Activated CD4-positive, alpha-beta memory T cell treated with anti-CD3 and anti-CD28 coated beads, Interleukin-2, amount 10 ng/mL, durations not matched to agents 7 days and 5 days (primary cell): Measurements from ENCODE around the gene NFATC1. TPM values are rescaled to one million over a fixed set of nuclear protein-coding genes. Genes with fewer than 3 reads are reported as not detected.
"Not testable (repeated sequence)": the region's sequence is repeated elsewhere in the genome, so short reads cannot be mapped to it uniquely, and the experiment has no call there.

ENCODE experiments used
- CTCF ChIA-PET: fragments of 350-600 bp; sonication (Branson Sonifier 250); formaldehyde crosslinking; loops from one replicate; lab custom pipeline; 2021; ENCODE audit warnings: antibody characterized with exemption, inconsistent platforms; lab: Charles Lee
- POLR2A ChIA-PET: fragments of 350-600 bp; sonication (Branson Sonifier 250); formaldehyde crosslinking; loops from one replicate; lab custom pipeline; 2021; ENCODE audit warnings: antibody characterized with exemption; lab: Charles Lee
- DNase-seq: peaks from one replicate; pipeline ENCODE4 v3.0.0-alpha.2; 2020
- H3K27ac Mint-ChIP-seq: one replicate; pipeline ENCODE4 v1.8.0; 2021; ENCODE audit warnings: mild to moderate bottlenecking, mixed read lengths
- H3K27me3 Mint-ChIP-seq: one replicate; pipeline ENCODE4 v1.8.0; 2021; ENCODE audit warnings: mixed read lengths
- H3K36me3 Mint-ChIP-seq: one replicate; pipeline ENCODE4 v1.8.0; 2021; ENCODE audit warnings: low read depth, mixed read lengths
- H3K4me1 Mint-ChIP-seq: one replicate; pipeline ENCODE4 v1.8.0; 2021; ENCODE audit warnings: mixed read lengths
- H3K4me3 Mint-ChIP-seq: one replicate; pipeline ENCODE4 v1.8.0; 2021; ENCODE audit warnings: mild to moderate bottlenecking, mixed read lengths
- H3K9me3 Mint-ChIP-seq: one replicate; pipeline ENCODE4 v1.8.0; 2021; ENCODE audit warnings: mixed read lengths
- total RNA-seq, 2 experiments: library from RNA; stranded (reverse); gene quantifications; one replicate each; pipeline ENCODE4 v1.2.3, GENCODE V29; 2021

NFATC1 gene
- total RNA-seq, 2 experiments from 2014 or later = 43.8 to 44.5 TPM

DNA sequence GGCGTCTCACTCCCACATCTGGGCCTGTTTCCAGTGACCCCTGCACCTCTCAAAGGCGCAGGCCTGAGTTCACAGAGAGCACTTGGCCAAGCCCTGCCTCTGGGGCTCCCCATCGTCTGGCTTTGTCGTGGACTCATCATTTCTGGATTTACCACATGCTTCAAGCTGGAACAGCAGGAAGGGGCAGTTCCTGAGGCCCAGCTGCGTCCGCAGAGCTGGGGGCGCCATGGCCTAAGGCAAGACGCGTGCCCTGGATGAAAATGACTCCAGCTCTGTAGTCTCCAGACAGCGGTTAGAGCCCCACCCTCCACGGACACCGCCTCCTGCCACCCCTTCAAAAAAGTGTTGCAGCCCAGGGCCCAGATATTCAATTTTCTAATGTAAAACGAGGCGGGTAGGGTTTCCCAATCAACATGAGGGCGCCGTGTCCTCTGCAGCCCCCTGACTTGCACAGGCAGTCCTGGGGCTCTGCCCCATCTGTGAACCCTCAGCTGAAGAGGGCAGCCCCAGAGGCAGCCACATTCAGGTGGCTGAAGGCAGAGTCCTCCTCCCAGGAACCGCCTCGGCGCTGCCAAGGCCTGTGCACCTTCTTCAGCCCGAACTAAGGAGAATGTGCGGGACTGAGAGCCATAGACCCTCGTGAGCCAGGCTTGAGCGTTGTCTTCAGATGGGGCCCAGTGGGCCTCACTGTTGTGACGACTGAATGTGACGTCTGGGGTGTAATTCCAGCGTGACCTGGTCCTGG, 85.5 kb downstream of the NFATC1 start:
- DNase-seq = no peak
- CTCF ChIA-PET = no interaction called here
- no peaks in the 10 kb centered on the region for H3K27me3 Mint-ChIP-seq
- H3K4me1 Mint-ChIP-seq = no peaks in the 10 kb centered on the region
- peaks cover 3% of the 10 kb centered on the region for H3K36me3 Mint-ChIP-seq
- no peak overlapping the region for H3K27ac Mint-ChIP-seq
- no peak overlapping the region for H3K4me3 Mint-ChIP-seq
- H3K9me3 Mint-ChIP-seq = no peaks in the 10 kb centered on the region
- POLR2A ChIA-PET = no interaction called here

DNA sequence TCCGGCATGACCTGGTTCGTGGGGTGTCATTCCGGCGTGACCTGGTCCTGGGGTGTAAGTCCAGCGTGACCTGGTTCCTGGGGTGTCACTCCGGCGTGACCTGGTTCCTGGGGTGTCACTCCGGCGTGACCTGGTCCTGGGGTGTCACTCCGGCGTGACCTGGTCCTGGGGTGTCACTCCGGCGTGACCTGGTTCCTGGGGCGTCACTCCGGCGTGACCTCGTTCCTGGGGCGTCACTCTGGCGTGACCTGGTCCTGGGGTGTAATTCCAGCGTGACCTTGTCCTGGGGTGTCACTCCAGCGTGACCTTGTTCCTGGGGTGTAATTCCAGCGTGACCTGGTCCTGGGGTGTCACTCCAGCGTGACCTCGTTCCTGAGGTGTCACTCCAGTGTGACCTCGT, 87.7 kb downstream of the NFATC1 start:
- H3K4me1 Mint-ChIP-seq, DNase-seq, H3K9me3 Mint-ChIP-seq: not testable (repeated sequence)

DNA sequence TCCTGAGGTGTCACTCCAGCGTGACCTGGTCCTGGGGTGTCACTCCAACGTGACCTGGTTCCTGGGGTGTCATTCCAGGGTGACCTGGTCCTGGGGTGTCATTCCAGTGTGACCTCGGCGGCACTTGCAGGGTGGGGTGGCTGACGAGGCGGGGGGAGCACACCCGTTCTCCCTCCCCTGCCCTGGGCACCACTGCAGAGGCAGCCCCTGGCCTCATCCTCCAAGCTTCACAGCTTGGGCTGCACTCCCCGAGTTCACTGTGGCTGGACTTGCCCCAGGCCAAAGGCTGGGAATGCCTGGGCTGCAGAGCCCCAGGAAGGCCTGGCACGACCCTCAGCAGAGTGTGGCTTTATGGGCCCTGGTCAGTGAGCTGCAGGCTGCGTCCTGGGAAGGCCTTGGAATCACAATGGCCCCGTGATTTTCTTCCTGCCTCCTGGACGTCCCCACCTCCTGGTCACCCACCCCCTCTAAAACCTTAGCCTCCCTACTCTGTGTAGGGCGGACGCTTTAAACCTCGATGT, 88.3 kb downstream of the NFATC1 start:
- Mint-ChIP-seq H3K27me3 (no peaks in the 10 kb centered on the region), H3K27ac (no peak overlapping the region), H3K36me3 (peaks cover 2% of the 10 kb centered on the region), H3K9me3 (no peaks in the 10 kb centered on the region), H3K4me3 (no peak overlapping the region), H3K4me1 (no peaks in the 10 kb centered on the region)
- CTCF ChIA-PET = no interaction called here
- POLR2A ChIA-PET = no interaction called here
- no peak for DNase-seq

More for the DNA sequence above, 87.7 kb downstream of the NFATC1 start:
- H3K4me3 Mint-ChIP-seq, POLR2A ChIA-PET, H3K27me3 Mint-ChIP-seq, CTCF ChIA-PET, H3K36me3 Mint-ChIP-seq, H3K27ac Mint-ChIP-seq: not testable (repeated sequence)

DNA sequence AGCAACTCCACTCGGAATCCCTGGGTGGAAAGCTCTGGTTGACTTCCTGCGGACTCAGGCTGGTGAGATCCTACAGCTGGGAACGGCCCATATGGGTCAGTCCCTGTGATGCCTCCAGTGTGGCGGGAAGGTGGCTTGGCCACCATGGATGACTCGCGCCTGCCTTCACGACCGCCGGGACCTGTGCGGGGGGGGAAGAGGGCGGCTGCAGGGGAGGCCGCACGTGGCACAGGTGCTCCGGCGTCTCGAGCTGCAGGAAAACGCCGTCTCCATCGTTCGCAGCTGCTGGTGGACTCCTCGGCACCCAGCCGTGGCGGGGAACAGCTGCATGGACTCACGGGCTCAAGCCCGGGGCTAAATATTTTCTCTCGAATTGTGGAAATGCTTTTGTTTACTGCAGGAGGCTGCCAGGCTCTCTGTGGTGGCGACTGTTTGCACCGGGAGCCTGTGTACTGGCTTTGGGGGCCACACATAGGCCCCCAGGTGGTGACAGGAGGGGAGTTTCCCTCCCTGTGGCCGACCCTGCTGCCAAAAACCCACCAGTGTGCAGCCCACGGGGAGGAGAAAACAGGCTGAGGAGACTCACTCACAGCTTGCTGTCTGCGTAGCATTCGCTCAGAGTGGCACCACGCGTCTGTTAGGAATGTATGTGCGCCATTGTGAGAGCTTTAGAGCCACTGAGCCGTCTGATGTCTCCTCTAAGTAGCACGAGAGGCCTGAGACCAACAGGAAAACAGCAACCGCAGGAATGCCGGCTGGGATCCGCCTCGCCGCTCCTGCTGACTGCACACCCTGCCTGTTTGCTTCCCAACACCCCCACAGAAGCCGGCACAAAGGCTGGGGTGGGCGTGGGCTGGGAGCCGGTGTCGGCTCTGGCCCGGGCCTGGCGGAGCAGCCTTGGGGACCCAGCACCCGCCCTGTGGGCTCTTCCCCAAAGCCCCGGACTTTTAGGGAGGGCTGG, 89.2 kb downstream of the NFATC1 start:
- no peak for DNase-seq
- Mint-ChIP-seq H3K36me3 (peaks cover 2% of the 10 kb centered on the region), H3K27me3 (no peaks in the 10 kb centered on the region), H3K27ac (no peak overlapping the region), H3K9me3 (no peaks in the 10 kb centered on the region), H3K4me3 (no peak overlapping the region), H3K4me1 (no peaks in the 10 kb centered on the region)
- CTCF ChIA-PET = no interaction called here
- POLR2A ChIA-PET = no interaction called here

DNA sequence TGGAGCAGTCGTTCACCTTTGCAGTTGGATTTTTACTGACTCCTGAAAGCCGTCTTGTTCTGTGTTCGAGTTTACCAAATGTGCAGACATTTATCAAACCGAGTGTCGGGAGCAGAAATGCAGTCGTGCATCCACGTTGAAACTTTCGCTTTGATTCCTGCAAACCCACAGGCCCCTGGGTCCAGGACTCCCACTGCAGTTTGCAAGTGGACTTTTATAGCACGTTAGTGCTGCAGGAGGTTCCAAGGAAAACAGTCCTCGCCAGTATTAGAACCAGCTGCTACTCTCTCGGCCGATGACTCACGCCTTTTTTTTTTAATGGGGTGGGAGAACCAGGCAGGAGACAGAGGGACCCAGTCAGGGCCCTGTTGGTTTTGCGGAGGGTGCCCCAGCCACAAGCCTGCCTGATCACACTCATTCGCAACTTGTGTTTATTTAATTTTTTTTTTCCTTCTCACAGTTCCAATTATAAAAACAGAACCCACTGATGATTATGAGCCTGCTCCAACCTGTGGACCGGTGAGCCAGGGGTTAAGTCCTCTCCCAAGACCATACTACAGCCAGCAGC, 90.1 kb downstream of the NFATC1 start:
- no peak overlapping the region for H3K27ac Mint-ChIP-seq
- no peaks in the 10 kb centered on the region for H3K27me3 Mint-ChIP-seq
- DNase-seq = no peak
- ChIA-PET CTCF (no interaction called here), POLR2A (no interaction called here)
- H3K36me3 Mint-ChIP-seq = peaks cover 4% of the 10 kb centered on the region
- H3K9me3 Mint-ChIP-seq = no peaks in the 10 kb centered on the region
- no peak overlapping the region for H3K4me3 Mint-ChIP-seq
- no peaks in the 10 kb centered on the region for H3K4me1 Mint-ChIP-seq

DNA sequence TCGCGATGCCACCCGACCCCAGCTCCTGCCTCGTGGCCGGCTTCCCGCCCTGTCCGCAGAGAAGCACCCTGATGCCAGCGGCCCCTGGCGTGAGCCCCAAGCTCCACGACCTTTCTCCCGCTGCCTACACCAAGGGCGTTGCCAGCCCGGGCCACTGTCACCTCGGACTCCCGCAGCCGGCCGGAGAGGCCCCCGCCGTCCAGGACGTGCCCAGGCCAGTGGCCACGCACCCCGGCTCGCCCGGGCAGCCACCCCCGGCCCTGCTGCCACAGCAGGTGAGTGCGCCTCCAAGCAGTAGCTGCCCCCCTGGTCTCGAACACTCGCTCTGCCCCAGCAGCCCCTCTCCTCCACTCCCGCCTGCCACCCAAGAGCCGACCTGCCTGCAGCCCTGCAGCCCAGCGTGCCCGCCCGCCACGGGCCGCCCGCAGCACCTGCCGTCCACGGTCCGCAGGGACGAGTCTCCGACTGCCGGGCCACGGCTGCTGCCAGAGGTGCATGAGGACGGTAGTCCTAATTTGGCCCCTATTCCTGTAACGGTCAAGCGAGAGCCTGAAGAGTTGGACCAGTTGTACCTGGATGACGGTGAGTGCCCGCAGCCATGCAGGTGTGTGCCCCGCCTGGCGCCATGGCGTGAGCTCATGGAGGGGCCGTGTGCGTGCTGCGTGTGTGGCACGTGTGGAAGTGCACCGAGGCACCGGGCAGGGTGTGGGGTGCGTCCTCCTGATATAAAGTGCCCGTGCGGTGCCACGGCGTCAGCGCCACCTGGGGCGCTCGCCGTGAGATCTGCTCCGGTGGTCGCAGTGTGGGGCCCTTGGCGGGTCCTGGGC, 90.8 kb downstream of the NFATC1 start:
- Mint-ChIP-seq H3K4me3 (no peak overlapping the region), H3K4me1 (peaks cover 4% of the 10 kb centered on the region), H3K27me3 (no peaks in the 10 kb centered on the region), H3K36me3 (peaks cover 10% of the 10 kb centered on the region), H3K9me3 (no peaks in the 10 kb centered on the region), H3K27ac (no peak overlapping the region)
- ChIA-PET POLR2A (no interaction called here), CTCF (no interaction called here)
- no peak for DNase-seq

DNA sequence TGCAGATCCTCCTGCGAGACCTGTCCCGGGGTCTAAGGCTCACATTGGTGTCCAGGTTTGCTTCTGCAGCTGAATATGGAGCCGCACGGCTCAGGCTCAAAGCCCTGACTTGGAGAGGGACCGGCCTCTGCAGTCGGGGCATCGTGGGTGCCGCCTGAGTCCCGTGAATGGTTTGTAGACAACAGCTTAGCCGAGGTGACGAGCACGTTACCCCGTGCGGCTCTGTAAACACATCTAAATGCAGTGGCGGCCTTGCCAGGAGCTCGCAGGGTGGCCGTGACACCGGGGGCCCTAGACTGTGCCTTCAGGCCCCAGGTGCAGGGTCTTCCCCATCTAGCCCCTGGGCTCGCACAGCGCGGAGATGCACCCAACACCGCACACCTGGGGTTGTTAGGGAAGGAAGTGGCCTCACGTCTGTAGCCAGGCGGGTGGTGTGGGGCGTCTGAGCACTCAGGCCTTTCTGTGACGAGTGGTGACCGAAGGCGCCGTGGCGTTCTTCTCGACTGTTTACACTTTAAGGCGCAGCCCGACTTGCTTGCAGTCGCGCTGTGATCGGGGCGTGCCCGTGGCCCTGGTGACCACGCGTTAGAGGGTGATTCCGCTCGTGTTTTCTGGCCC, 91.6 kb downstream of the NFATC1 start:
- H3K27ac Mint-ChIP-seq = no peak overlapping the region
- CTCF ChIA-PET = no interaction called here
- DNase-seq = no peak
- H3K4me1 Mint-ChIP-seq = peaks cover 10% of the 10 kb centered on the region
- peaks cover 13% of the 10 kb centered on the region for H3K36me3 Mint-ChIP-seq
- H3K27me3 Mint-ChIP-seq = no peaks in the 10 kb centered on the region
- H3K4me3 Mint-ChIP-seq = no peak overlapping the region
- H3K9me3 Mint-ChIP-seq = no peaks in the 10 kb centered on the region
- POLR2A ChIA-PET = no interaction called here

DNA sequence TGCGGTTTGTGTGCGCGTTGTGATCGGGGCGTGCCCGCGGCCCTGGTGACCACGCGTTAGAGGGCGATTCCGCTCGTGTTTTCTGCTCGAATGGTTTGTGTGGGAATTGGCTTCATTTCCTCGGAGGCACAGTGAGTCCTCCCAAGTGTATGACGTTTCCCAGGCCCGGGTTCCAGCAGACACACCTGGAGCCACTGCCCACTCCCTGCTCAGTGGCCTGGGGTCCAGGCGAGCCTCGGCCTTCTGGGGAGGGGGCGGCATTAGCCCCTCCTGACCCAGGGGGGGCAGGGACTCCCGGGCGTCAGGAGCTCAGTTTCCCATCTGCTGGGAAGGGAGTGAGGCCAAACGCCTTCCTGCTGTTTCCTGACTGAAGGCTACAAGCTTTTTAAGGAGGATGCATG, 92.1 kb downstream of the NFATC1 start:
- DNase-seq = no peak
- H3K9me3 Mint-ChIP-seq = no peaks in the 10 kb centered on the region
- no peaks in the 10 kb centered on the region for H3K27me3 Mint-ChIP-seq
- ChIA-PET CTCF (no interaction called here), POLR2A (interaction anchor here (1.3 kb wide), 1 partner anchor 8 kb away, joined by 3 read pairs; no protein-coding TSS in a partner anchor)
- H3K36me3 Mint-ChIP-seq = peaks cover 13% of the 10 kb centered on the region
- no peak overlapping the region for H3K27ac Mint-ChIP-seq
- no peak overlapping the region for H3K4me3 Mint-ChIP-seq
- peaks cover 10% of the 10 kb centered on the region for H3K4me1 Mint-ChIP-seq

DNA sequence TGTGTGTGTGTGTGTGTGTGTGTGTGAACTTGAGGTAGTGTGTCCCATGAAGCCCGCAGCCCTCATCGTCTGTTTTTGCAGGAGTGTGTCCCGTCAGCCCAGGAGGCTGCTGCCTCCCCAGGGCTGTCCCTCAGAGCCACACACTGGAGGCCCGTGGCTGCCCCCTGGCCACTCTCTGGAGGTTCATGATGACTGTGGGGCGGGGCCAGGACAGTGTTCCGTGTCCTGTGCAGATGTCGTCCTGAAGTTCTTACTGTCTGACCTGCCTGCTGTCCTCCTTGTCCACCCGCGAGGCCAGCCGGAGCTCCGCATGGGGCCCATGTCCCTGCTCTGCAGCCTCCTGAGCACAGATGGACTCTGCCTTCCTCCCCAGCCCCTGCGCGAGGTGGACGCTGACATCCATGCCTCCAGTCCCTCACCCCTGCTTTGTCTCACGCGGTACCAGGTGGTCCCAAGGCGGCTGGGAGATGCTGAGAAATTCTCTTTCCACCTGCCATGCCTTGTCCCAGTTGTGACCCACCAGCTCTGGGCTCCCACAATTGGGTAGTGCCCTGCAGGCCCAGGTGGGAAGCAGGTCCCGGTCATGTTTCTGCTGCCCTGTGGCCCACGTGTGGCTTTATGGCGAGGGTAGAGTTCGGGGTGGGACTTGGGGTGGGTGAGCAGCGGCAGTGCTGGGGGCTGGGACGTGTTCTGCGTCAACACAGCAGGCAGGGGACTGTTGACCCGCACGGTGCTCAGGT, 92.8 kb downstream of the NFATC1 start:
- Mint-ChIP-seq H3K4me3 (no peak overlapping the region), H3K4me1 (peaks cover 10% of the 10 kb centered on the region), H3K27me3 (no peaks in the 10 kb centered on the region), H3K9me3 (no peaks in the 10 kb centered on the region), H3K36me3 (peaks cover 13% of the 10 kb centered on the region), H3K27ac (no peak overlapping the region)
- DNase-seq = no peak
- POLR2A ChIA-PET = interaction anchor here (1.3 kb wide), 1 partner anchor 8 kb away, joined by 3 read pairs; no protein-coding TSS in a partner anchor
- CTCF ChIA-PET = no interaction called here

DNA sequence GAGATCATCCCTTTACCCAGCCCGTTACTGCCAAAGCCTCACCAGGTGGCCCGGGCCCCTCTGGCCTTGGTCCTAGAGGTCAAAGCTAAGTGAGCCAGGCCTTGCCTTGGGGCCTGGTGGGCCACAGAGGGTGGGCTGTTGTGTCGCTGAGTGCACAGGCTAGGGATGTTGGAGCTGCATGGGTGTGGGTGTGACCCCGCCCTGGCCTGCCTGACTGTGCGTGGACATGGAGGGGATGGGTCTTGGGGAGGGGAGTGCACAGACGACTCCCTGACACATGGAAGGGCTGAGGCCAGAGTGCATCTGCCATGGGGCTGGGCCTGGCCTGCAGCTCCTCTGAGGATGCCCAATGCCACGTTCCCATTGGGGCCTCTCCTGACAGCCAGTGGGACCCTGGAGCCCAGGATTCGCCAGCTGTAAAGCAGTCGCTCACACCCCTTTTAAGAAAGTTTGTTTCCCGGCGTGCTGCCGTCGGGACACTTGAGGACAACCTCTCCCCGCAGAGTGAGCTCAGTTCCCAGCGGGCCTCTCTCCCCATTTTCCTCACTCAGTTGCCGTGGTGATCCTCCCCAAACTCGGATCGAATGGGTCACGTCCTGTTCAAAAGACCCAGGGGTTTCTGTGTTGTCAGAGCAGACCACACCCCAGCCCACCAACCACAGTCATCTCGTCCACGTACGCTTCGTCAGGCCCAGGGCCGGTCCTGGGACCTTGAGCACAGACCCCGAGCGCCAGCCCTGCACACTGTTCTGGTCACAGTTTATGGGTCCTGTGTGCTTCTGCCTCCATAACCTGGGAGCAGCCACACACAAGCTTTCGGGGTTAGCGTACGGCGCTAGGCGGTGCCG, 93.5 kb downstream of the NFATC1 start:
- ChIA-PET CTCF (no interaction called here), POLR2A (interaction anchor here (1.3 kb wide), 1 partner anchor 9 kb away, joined by 3 read pairs; no protein-coding TSS in a partner anchor)
- Mint-ChIP-seq H3K4me3 (no peak overlapping the region), H3K27ac (no peak overlapping the region), H3K36me3 (peaks cover 13% of the 10 kb centered on the region), H3K27me3 (no peaks in the 10 kb centered on the region), H3K4me1 (peaks cover 10% of the 10 kb centered on the region), H3K9me3 (no peaks in the 10 kb centered on the region)
- no peak for DNase-seq
